IMR-90 (cell line): ENCODE results near the gene NAIF1. TPM values are rescaled to one million over a fixed set of nuclear protein-coding genes. Genes with fewer than 3 reads are reported as not detected.
A peak's percentile ranks its signal among the peaks of the same experiment; 100 is the strongest.

Experiments used
- ATAC-seq: fragments of 200-7000 bp; cut with Tn5 transposase; 2 replicates; pipeline ENCODE4 v1.9.1; 2020; ENCODE audit warnings: low read depth, mild to moderate bottlenecking, moderate library complexity
- BruUV-seq: library from RNA; stranded (reverse); fragments of 400-500 nt; replicated peaks from 2 replicates; lab custom pipeline; 2021; lab: Mats Ljungman, UMichigan
- CTCF ChIA-PET: fragments of 300-600 bp; formaldehyde crosslinking; extraction: SDS; loops from one replicate; lab custom pipeline; 2021; ENCODE audit warnings: antibody characterized with exemption; lab: Yijun Ruan, JAX
- POLR2A ChIA-PET: fragments of 300-600 bp; sonication (Branson Sonifier 250); formaldehyde crosslinking; loops from one replicate; lab custom pipeline; 2022; ENCODE audit warnings: antibody characterized with exemption; ENCODE audit not compliant: unreplicated experiment; lab: Charles Lee
- DNase-seq: peaks from one replicate; pipeline ENCODE4 v3.0.0; 2013
- H2AFZ ChIP-seq: replicated peaks from 2 replicates; pipeline ENCODE3; 2013; ENCODE audit warnings: low read length, mild to moderate bottlenecking; ENCODE audit not compliant: poor library complexity
- H2AK5ac ChIP-seq: 2 replicates; pipeline ENCODE4 v1.6.1; 2013; ENCODE audit warnings: low read depth, low read length, inconsistent platforms
- H2AK9ac ChIP-seq: replicated peaks from 2 replicates; pipeline ENCODE3; 2013; ENCODE audit warnings: mild to moderate bottlenecking, low read depth, low read length, moderate library complexity; ENCODE audit not compliant: poor library complexity
- H2BK120ac ChIP-seq: 2 replicates; pipeline ENCODE4 v1.6.1; 2013; ENCODE audit warnings: low read depth, low read length, inconsistent platforms
- H2BK15ac ChIP-seq: 3 replicates; pipeline ENCODE4 v1.6.1; 2013; ENCODE audit warnings: low read depth, low read length, inconsistent platforms
- H2BK20ac ChIP-seq: 2 replicates; pipeline ENCODE4 v1.6.1; 2013; ENCODE audit warnings: low read depth, mild to moderate bottlenecking, inconsistent platforms, low read length, moderate library complexity
- H2BK5ac ChIP-seq: 2 replicates; pipeline ENCODE4 v1.6.1; 2013; ENCODE audit warnings: mild to moderate bottlenecking, low read depth, low read length, inconsistent platforms; ENCODE audit not compliant: poor library complexity, severe bottlenecking
- H3K14ac ChIP-seq: replicated peaks from 2 replicates; pipeline ENCODE4 v1.6.1; 2013; ENCODE audit warnings: low read depth, low read length, inconsistent platforms
- H3K18ac ChIP-seq: 2 replicates; pipeline ENCODE4 v1.6.1; 2013; ENCODE audit warnings: low read depth, low read length, control low read depth
- H3K23ac ChIP-seq: 2 replicates; pipeline ENCODE4 v1.6.1; 2013; ENCODE audit warnings: low read depth, low read length, inconsistent platforms
- H3K27ac ChIP-seq: 2 replicates; pipeline ENCODE4 v1.5.1; 2013; ENCODE audit warnings: mild to moderate bottlenecking, control low read depth, low read length; ENCODE audit not compliant: insufficient read depth
- H3K27me3 ChIP-seq: 2 replicates; pipeline ENCODE4 v1.6.1; 2013; ENCODE audit warnings: low read length; ENCODE audit not compliant: control insufficient read depth, insufficient read depth
- H3K36me3 ChIP-seq: 2 replicates; pipeline ENCODE4 v1.6.1; 2013; ENCODE audit warnings: low read length, mixed read lengths; ENCODE audit not compliant: control insufficient read depth, insufficient read depth
- H3K4ac ChIP-seq: 2 replicates; pipeline ENCODE4 v1.6.1; 2013; ENCODE audit warnings: low read depth, low read length, inconsistent platforms
- H3K4me1 ChIP-seq: 2 replicates; pipeline ENCODE4 v1.6.1; 2013; ENCODE audit warnings: low read length, mixed read lengths; ENCODE audit not compliant: control insufficient read depth, insufficient read depth
- H3K4me2 ChIP-seq: 2 replicates; pipeline ENCODE4 v1.6.1; 2013; ENCODE audit warnings: low read depth, mild to moderate bottlenecking, control low read depth, low read length, moderate library complexity
- H3K4me3 ChIP-seq: 2 replicates; pipeline ENCODE4 v1.5.1; 2013; ENCODE audit warnings: low read depth, mild to moderate bottlenecking, control low read depth, low read length, moderate library complexity; ENCODE audit not compliant: insufficient read depth
- H3K56ac ChIP-seq: 2 replicates; pipeline ENCODE4 v1.6.1; 2013; ENCODE audit warnings: low read length, inconsistent platforms; ENCODE audit not compliant: insufficient read depth; ENCODE audit errors: extremely low read depth
- H3K79me1 ChIP-seq, 2 experiments: 2 replicates each; pipeline ENCODE4 v1.6.1; 2013; ENCODE audit warnings: low read length in 2 of 2, inconsistent platforms in 1 of 2, low read depth in 1 of 2
- H3K9ac ChIP-seq: 2 replicates; pipeline ENCODE4 v1.6.1; 2013; ENCODE audit warnings: low read depth, low read length, control low read depth
- H3K9me1 ChIP-seq: 2 replicates; pipeline ENCODE4 v1.6.1; 2013; ENCODE audit warnings: low read length, inconsistent platforms; ENCODE audit not compliant: insufficient read depth
- H3K9me3 ChIP-seq: 2 replicates; pipeline ENCODE4 v1.6.1; 2013; ENCODE audit warnings: low read length; ENCODE audit not compliant: control insufficient read depth, insufficient read depth
- H4K20me1 ChIP-seq: 2 replicates; pipeline ENCODE4 v1.6.1; 2013; ENCODE audit warnings: low read length, inconsistent platforms; ENCODE audit not compliant: insufficient read depth
- H4K5ac ChIP-seq: 2 replicates; pipeline ENCODE4 v1.6.1; 2013; ENCODE audit warnings: mild to moderate bottlenecking, low read depth, low read length, control low read depth
- H4K8ac ChIP-seq, 2 experiments: 2 replicates each; pipeline ENCODE4 v1.6.1; 2013; ENCODE audit warnings: low read depth in 2 of 2, low read length in 2 of 2, control low read depth in 1 of 2, inconsistent platforms in 1 of 2
- H4K91ac ChIP-seq: 2 replicates; pipeline ENCODE4 v1.6.1; 2013; ENCODE audit warnings: low read depth, low read length, inconsistent platforms; ENCODE audit not compliant: insufficient read depth
- BHLHE40 ChIP-seq: fragments of 150-350 bp; IDR thresholded peaks from 2 replicates; pipeline ENCODE4 v1.6.1; 2016; ENCODE audit warnings: mild to moderate bottlenecking, low read depth, low read length
- CEBPB ChIP-seq: IDR thresholded peaks from 2 replicates; pipeline ENCODE4 v1.6.1; 2012; ENCODE audit warnings: low read depth, low read length, improper control_type of control experiment
- CTCF ChIP-seq: conservative IDR thresholded peaks from 2 replicates; pipeline ENCODE4 v1.5.1; 2012; ENCODE audit warnings: mild to moderate bottlenecking, low read depth, low read length, improper control_type of control experiment
- ELK1 ChIP-seq: fragments of 150-350 bp; IDR thresholded peaks from 2 replicates; pipeline ENCODE4 v1.6.1; 2016; ENCODE audit warnings: low read depth, mild to moderate bottlenecking, low read length, moderate library complexity, borderline replicate concordance
- MAFK ChIP-seq: IDR thresholded peaks from 2 replicates; pipeline ENCODE4 v1.6.1; 2012; ENCODE audit warnings: low read depth, low read length, improper control_type of control experiment
- NFE2L2 ChIP-seq: fragments of 150-350 bp; IDR thresholded peaks from 2 replicates; pipeline ENCODE4 v1.6.1; 2016; ENCODE audit warnings: low read depth, mild to moderate bottlenecking, low read length
- POLR2A ChIP-seq: IDR thresholded peaks from 2 replicates; pipeline ENCODE4 v1.6.1; 2012; ENCODE audit warnings: mild to moderate bottlenecking, low read depth, low read length
- RAD21 ChIP-seq: IDR thresholded peaks from 2 replicates; pipeline ENCODE4 v1.6.1; 2012; ENCODE audit warnings: low read length, improper control_type of control experiment
- RCOR1 ChIP-seq: IDR thresholded peaks from 2 replicates; pipeline ENCODE4 v1.6.1; 2012; ENCODE audit warnings: mild to moderate bottlenecking, low read length, improper control_type of control experiment; ENCODE audit not compliant: insufficient replicate concordance
- USF2 ChIP-seq: fragments of 150-350 bp; IDR thresholded peaks from 2 replicates; pipeline ENCODE4 v1.6.1; 2017; ENCODE audit warnings: mild to moderate bottlenecking, antibody characterized with exemption, low read length, low read depth
- dilution Hi-C: fragments of 300-500 bp; cut with HindIII; formaldehyde crosslinking; loops from one replicate; pipeline ENCODE4 v1.14.3; 2018; ENCODE audit warnings: low sequenced_read_pairs; ENCODE audit not compliant: unreplicated experiment
- in situ Hi-C: fragments of 300-500 bp; cut with MboI; formaldehyde crosslinking; loops from 3 replicates; pipeline ENCODE4 v1.14.3; 2019; ENCODE audit warnings: low sequenced_read_pairs, inconsistent platforms, mixed read lengths
- intact Hi-C: fragments of 100-400 bp; cut with micrococcal nuclease; formaldehyde crosslinking; loops from 2 replicates; pipeline ENCODE4 v1.10.0; 2022
- polyA plus RNA-seq, 3 experiments: library from polyadenylated mRNA; depleted of rRNA; stranded (reverse); fragments of >200 nt; gene quantifications; 2 replicates each; pipeline ENCODE4 v1.2.3, GENCODE V29; 2012; ENCODE audit warnings: low replicate concordance in 1 of 3
- total RNA-seq: library from RNA; depleted of rRNA; stranded (reverse); fragments of >200 nt; gene quantifications from 2 replicates; pipeline ENCODE4 v1.2.3, GENCODE V29; 2012

The NAIF1 gene
- total and polyA plus RNA-seq, 2 of the 4 experiments (the other 2 are of a cell fraction): 9.7 to 10.1 TPM

DNA sequence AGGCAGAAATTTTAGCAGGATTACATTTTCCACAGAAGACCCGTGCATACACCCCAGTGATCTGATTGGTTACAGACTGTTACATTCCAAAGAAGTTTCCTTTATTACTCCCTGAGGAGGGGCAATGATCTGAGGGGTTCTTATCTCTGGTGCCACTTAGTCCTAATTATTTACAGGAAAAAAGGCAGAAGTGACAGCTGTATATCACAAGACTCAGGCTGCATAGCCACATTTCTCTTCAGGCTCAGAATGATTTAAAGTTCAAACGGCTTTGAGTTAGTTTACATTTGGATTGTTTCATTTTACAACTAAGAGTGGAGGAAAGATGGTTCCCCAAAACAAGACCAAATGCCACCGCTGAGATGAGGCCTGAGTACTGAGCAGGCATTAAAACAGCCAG is 17.3 kb downstream of the NAIF1 start (continued):
- TF ChIP-seq ELK1: no peak
- no peak for TF ChIP-seq RAD21
- TF ChIP-seq NFE2L2: no peak

DNA sequence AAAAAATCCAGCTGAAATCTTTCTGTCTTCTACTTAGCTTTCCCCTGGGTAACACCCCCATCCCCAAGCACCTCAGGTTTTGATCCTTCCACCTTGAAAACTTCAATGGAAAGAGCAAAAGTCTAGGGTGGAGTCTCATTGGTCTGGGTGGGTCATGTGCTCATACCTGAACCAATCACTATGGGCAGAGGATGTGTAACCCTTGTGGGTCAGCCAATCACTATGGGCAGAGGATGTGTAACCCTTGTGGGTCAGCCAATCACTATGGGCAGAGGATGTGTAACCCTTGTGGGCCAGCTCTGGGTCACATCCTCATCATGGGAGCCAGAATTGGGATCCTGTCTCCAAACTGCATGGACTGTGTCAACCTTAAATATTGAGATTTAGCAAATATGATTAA is 18.5 kb downstream of the NAIF1 start:
- no peak overlapping the region for H3K9ac ChIP-seq
- H4K5ac ChIP-seq: no peak overlapping the region
- intact Hi-C loops (no loop called here), in situ Hi-C loops (no loop called here), dilution Hi-C loops (no loop called here)
- no peak overlapping the region for H2AK9ac ChIP-seq
- no peak overlapping the region for H3K4me2 ChIP-seq
- H2BK5ac ChIP-seq: no peak overlapping the region
- H4K91ac ChIP-seq: no peak overlapping the region
- ATAC-seq: no peak
- H3K56ac ChIP-seq: no peak overlapping the region
- no peak overlapping the region for H2BK15ac ChIP-seq
- ChIA-PET POLR2A (no interaction called here), CTCF (interaction anchor here (0.6 kb wide), 1 partner anchor 371 kb away, joined by 5 read pairs; no protein-coding TSS in a partner anchor)
- H3K79me1 ChIP-seq: no peaks in the 10 kb centered on the region
- DNase-seq: no peak
- H3K18ac ChIP-seq: no peak overlapping the region
- peaks cover 2% of the 10 kb centered on the region; the same call in 1 of the 2 replicates for H3K4me1 ChIP-seq
- H3K36me3 ChIP-seq: no peaks in the 10 kb centered on the region
- H4K8ac ChIP-seq: no peak overlapping the region
- H3K27me3 ChIP-seq: no peaks in the 10 kb centered on the region
- no TSS peak for BruUV-seq
- no peaks in the 10 kb centered on the region; the same call in 1 of the 2 replicates for H4K20me1 ChIP-seq
- no peak overlapping the region for H3K14ac ChIP-seq
- no peak overlapping the region for H2AK5ac ChIP-seq
- H3K4me3 ChIP-seq: no peak overlapping the region
- H3K9me1 ChIP-seq: no peaks in the 10 kb centered on the region
- H2AFZ ChIP-seq: no peak overlapping the region
- no peak overlapping the region for H3K4ac ChIP-seq
- no peak for TF ChIP-seq POLR2A
- no peak for TF ChIP-seq NFE2L2
- TF ChIP-seq USF2: peak; percentile 62; the same call in 1 of the 2 replicates
- TF ChIP-seq CTCF: no peak
- TF ChIP-seq CEBPB: no peak
- TF ChIP-seq RCOR1: no peak
- no peak for TF ChIP-seq BHLHE40
- TF ChIP-seq MAFK: no peak
- H3K9me3 ChIP-seq: no peaks in the 10 kb centered on the region
- no peak overlapping the region for H2BK20ac ChIP-seq
- H3K23ac ChIP-seq: no peak overlapping the region
- no peak overlapping the region for H2BK120ac ChIP-seq
- no peak overlapping the region for H3K27ac ChIP-seq
